HG03521 (cell line): Measurements from ENCODE around the gene PSMD11.

Experiments
- ATAC-seq: cut with Tn5 transposase; IDR thresholded peaks from one replicate; pipeline ENCODE4 v1.9.1; 2021; ENCODE audit warnings: mild to moderate bottlenecking, moderate library complexity; ENCODE audit not compliant: unreplicated experiment

The PSMD11 gene

DNA sequence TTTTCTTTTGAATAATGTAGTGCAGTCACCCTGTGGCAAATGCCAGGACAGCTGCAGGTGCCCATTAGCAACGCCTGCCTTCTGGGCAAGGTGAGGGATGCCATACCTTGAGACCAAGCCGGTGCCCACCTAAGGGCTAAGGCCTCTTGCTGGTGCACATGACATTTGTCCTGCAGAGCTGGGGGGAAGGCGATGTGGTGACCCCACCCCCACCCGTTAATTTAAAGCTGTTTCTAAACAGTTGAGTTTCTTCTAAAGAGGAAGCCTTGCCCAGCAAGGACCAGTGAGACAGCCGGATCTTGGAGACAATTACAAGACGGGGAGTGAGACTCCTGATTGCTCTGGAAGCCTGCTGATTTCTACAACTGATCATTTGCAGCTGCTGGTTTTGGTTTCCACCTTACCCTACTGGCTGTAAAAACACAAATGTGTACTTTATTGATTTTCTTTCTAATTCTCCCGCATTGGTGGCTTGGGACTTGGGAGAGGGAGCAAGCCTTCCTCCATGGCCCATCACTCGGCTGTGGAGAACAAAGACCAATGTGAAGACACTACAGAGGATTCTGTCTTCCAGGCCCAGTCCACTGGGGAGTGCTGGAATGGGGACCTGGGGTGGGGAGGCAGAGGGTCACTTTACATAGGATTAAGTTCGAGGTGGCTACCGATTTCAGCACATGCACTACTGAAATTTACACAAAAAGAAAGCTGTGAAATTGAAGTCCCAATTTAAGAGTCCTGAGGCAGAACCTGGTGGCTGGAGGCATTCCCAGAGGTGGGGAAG, 45.2 kb downstream of the PSMD11 start:
- no peak for ATAC-seq

DNA sequence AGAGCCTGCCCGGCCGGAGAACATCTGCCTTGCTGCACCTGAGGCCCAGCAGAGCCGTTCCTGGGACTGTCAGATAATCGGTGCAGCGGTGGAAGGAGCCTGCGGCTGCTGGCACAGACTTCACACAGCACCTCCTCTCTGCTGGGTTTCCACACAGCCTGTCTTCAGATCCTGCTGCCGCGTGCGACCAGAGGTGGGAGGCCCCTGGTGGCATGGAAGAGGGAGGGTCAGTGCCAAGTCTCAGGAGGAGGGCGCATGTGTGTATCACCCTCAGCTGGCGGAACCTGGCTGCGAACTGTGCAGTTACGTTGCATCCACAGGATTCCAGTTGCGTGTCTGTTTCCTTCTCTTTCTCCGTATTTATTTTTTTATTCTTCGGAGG, 45.8 kb downstream of the PSMD11 start:
- no peak for ATAC-seq

DNA sequence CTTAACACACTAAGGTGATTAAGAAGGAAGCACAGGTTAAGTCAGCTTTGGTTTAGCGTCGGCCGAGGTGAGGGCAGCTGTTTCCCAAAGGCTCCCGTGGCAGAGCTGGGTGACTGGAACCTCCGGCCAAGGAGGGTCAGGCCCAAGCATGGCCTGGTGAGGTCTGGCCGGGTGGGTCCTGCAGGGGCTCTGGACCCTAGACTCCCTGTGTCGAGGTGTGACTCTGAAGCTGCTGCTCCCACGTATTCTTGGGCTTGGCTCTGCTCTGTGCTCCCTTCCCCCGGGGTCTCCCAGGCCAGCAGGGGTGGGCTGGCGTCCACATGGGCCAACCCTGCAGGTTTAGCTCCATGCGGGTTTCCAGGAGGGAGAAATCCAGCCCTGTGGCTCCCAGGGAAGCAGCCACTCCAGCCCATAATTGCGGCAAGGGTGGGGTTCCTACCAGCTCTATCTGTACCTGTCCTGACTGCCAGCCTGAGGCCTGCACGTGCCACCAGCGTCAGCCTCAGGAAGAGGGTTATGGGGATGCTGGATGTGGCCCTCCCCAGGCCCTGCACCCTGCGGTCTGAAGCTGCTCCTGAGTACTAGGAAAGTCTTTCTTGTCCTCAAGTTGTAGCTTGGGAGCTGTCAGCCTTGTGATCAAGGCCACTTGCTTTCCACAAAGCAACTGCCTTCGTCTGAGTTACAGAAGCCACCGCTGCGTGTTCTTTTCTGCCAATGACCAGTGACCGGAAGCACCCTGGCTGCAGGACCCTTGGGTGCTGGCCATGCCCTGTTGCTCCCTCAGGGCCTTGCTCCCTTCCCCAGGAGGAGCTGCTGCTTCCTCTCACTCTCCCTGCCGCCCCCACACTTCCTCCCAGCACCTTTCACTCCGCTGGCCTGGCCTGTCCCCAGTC, 47.3 kb downstream of the PSMD11 start:
- no peak for ATAC-seq

DNA sequence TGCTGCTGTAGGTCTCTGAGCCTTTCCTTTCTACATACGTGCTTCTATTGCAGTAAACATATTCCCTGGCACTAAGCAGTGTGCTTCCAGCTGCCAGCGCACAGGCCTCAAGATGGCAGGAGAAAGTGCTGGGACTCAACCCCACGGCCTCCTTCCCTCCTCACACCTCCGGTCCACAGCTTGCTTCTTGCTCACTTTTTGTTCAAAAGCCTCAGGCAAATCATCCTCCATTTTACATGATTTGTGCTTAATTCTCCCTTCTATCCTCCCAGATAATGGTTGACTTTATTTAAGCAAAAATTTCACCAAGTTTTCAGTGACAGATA, 47.9 kb downstream of the PSMD11 start:
- no peak for ATAC-seq

DNA sequence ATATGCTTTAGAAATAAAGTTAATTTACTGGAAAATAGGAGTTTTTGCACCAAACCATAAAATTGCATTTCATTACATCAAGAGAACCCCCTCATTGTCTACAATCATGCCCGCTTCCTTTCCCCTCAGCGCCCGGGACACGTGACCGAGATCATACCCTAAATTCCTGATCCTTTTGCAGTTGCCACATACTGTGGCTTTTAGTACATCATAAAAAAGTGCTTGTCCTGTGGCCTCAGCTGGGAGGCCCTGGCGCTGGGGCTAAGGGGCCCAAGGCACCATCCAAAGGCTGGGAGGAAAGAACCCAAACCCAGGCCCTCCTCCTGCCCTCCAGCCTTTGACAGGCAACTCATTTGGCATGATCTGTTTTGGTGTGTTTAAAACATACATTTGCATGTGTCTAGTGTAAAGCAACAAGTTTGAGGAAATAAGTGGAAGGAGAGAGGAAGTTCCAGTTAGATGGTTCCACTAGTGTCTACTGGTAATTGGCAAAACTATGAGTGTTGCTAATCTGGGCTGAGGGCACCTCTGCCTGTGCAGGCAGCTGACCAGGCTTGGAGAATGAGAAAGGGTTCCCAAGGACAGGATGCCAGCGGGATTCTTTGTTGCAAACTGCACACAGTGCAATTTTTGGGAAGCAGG, 48.5 kb downstream of the PSMD11 start:
- ATAC-seq, result no peak

DNA sequence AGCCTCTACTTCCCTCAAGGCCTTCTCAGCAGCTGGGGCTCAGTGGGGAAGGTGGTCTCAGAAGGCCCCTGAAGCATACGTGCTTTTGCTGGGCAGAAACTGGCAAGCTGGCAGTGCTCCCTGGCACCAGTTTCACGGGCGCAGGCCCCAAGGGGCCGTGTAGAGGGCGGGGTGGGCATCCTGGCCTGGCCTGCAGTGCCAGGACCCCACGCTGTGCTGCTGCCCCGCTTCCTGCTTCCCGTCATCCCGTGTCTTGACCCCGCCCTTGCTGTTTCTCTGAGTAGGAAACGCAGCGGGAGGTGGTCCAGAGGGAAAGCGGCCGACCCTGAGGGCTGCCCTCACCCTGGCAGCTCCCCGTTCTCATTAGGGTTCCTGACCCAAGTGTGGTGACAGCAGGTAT, 49.3 kb downstream of the PSMD11 start:
- no peak for ATAC-seq

DNA sequence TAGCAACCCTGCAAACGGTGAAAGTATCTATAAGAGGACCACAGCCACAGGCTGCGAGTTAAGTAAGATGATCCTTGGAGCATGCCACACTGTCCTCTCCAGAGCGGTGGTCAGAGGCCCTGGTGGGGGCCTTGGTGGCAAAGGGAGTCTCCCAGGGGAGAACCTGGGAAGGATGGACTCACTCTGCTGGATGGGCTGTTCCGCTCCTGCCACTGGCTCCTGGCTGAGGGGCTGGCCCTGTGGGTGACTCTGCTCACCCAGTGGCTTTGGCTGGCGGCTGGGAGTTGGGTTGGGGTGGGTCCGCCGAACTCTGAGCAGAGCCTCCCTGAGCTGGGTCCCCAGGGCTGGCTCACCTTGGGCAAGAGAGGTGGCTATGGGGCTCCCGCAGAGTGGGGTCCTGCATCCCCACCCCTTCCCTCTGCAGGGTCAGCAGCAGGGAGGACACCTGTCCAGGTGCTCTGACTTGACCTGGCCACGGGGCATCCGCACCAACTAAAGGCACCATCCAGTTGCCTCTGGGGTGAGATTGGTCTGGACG, 49.7 kb downstream of the PSMD11 start:
- ATAC-seq, result no peak

DNA sequence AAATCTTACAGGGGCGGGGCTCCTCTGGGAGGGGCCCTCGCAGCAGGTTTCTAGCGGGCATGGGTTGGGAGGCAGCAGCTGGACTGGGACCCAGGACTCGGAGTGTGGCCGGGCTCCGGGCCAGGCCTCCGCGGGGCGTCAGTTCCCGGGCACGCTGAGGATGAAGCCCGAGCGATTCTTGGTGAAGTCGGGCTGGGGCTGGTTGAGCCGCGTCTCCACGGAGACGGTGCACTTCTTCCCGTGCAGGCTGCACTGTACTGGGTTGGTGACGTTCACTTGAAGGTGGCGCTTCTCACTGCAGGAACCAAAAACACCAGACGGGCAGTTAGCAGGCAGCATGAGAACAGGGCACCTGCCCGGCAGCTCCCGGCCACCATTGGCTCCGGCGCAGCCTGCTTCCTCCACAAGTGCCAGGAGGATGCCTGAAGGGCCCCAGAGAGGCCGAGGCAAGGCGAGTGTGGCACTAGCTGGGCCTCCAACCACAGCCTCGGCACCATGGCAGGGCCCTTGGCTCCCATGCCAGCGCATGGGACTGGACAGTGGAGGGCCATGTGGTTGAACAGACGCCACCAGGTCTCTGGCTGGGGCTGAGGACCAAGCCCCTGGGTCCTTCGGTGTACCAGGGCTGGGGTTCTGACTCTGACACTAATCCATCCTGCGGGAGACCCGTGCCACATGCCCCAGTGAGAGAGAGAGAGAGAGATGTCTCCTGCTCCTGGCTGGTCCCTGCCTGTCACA, 50.5 kb downstream of the PSMD11 start:
- no peak for ATAC-seq

DNA sequence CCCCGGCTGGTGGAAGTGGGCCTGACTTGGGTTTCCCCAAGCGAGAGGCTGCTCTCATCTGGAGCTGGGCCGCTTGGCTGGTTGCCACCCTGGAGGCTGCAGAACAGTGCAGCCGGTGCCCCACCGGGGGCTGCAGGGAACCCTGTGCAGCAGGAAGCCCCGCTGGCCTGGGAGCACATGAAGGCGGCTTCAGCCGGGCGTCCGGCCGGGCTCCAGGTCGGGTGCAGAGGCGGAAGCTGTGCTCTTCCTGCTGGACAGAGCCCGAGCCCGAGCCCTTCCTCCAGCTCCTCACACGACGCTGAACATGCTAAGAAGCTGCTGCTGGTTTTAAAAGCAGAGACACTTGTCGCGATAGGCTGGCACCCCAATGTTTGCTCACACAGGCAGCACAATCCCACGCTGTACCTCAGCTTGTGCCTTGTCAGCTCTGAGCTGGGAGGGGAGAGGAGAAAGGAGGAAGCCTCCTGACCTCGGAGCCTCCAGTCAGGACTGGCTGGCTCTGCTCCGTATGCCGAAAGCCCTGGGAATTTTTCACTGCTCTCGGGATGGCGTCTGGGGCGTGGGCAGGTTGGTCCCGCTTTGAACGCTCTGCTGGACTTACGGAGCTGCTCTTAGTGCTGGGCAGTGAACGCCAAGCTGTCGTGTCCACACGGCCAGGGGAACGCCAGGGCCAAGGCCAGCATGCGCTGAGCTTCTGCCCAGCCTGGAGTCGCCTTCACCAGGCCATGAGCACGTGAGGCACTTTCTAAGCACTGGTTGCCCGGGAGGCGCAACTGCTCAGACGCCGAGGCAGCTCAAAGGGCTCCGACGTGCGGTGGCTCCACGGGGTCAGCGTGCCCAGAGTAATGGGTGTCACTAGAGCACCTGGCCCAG, 51.3 kb downstream of the PSMD11 start:
- ATAC-seq, result no peak

DNA sequence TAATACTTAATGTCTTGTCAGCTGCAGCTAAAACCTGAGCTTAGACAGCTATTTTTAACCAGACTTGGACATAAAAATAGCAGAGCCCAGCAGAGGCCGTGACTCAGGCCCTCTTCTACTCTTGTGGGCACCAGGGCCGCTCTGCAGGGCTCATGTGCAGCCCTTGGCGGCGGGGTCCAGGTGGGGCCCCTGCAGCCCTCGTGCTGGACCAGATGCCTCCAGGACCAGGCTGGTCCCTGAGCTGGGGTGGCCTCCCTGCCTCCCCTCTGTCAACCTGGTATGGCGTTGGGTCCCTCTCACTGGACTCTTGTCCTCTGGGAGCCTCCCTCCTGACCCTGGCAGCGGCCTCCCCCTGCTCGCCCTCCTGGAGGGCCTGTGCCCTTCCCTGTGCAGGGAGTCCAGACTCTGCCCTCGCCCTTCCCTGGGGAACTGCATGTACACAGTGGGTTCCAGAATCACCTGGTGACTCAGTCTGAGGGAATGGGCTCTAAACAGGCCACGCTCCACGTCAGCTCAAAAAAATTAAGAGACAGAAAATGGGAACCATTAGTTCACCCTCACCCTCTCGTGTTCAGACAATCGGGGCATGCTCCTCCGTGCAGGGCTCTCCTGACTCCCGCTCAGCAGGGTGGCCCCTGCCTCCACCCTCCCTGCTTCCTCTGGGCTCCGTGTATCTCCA, 52.2 kb downstream of the PSMD11 start:
- ATAC-seq, result no peak

DNA sequence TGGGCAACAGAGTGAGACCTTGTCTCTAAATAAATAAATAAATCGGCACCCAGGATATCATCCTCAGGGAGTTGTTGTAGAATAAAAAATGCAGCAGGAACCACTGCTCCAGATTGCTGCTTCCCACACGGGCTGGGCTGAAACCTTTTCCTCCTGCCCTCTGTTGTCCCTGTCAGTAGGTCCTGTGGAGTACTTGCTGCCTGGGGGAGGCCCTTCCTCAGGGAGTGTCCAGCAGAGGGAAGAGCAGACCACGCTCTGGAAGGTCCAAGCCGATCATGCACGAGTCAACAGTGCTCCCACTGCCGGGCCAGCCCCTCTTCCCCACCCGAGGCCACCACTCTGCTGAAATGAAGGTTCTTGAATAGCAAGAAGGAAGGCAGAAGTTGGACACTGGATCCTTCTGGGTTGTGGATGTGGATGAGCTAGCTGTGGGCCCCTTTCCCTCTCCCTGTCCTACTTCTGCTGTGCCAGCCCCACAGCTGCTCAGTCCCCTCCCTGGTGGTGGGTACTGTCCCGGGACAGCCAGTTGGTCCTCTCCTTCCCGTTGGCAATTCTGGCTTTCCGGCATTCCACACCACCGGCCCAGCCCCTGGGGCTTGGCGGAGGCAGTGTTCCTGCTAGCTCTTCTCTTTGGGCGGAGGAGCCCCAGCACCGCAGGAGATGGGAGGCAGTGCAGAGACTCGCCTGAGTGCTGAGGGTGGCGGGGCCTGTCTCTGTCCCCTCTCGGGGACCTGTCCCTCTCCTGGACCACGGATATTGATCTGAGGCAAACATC, 53.3 kb downstream of the PSMD11 start:
- ATAC-seq, result no peak

DNA sequence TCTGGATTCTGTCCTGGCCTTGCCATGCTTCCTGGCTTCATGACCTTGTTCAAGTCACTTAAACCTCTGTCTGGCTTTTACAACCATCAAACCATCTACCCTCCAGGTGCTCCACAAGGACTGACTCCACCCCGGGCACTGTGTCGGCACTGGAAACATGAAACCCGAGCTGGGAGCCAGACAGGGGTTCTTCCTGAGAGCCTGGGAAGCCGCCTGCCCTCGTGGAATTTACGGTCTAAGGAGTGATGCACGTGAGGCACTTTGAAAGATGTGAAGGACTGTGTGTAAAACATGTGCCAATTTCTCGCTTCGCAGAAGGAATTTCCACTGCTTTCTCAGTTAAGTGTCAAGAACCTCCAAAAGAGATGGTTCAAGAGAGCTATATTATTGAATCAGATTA, 54.1 kb downstream of the PSMD11 start:
- ATAC-seq, result no peak

DNA sequence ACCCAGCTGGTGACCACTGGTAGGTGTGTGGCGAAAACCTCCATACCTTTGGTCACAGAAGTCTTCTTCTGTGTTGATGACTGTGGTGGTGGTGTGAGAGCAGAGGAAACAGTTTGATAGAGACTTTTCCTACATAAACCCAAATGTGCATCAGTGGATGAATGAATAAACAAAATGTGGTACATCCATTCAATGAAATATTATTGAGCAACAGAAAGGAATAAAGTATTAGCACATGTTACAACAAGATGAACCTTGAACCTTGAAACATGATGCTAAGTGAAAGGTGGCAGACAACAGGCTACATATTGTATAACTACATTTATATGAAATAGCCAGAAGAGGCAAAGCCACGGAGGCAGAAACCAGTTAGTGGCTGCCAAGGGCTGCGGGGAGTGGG, 57.7 kb downstream of the PSMD11 start:
- ATAC-seq, result no peak

DNA sequence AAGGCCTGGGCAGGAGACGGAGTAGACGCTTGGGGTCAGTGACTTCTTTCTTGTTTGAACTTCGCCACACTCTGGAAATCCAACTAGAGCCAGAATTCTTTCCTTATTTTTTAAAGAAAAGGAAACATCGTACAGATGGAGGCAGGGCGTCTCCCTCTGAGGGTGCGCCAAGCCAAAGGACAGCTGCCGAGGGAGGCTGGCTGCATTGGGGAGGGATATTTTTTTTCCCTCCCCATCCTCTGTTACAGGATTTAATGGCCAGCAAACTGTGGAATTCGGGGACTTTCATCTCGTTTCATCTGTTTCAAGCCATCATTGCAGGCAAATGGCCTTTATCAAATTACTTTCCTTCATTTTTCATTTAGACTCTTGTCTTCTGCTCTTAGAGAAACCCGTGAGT, 58.4 kb downstream of the PSMD11 start:
- ATAC-seq, result no peak

DNA sequence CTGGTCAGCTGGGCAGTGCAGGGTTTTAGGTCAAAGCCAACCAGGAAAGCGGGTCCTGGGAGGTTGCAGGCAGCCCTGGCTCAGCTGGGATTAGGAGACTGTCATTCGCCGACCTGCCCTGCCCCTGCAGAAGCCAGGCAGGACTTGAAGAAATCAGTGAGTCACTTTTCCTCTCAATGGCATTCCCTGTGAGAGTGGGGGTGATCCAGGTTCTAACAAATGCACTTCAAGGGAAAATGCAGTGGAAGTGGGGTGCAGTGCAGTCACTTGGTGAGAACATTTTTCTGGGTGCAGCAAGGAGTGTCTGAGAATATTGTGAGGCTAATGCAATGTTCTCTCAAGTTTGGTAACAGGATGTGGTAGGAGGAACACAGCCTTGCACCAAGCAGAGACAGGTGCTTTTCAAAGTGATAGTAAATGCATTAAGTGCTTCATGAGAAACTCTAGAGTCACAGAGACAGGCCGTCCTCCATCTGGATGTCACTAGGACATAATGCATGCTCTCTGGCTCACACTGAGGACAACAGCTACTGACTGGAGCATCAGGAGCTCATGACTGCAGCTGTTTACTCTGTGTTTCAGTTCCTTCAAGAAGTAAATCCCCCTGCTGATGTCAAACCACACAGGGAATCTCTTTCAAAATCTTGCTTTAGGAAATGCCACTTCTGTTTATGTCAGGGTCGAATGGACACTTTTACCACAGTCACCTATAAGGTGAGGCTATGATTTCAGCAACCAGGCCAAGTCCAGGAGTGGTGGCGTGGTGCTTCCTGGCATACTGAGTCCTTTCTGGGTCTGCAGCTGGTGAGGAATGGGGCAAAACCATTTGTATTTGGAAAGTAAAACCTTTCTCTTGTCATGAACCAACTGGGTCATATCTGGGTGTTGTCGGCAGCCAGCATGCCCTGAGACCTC, 59.2 kb downstream of the PSMD11 start:
- peak; percentile 80 for ATAC-seq

DNA sequence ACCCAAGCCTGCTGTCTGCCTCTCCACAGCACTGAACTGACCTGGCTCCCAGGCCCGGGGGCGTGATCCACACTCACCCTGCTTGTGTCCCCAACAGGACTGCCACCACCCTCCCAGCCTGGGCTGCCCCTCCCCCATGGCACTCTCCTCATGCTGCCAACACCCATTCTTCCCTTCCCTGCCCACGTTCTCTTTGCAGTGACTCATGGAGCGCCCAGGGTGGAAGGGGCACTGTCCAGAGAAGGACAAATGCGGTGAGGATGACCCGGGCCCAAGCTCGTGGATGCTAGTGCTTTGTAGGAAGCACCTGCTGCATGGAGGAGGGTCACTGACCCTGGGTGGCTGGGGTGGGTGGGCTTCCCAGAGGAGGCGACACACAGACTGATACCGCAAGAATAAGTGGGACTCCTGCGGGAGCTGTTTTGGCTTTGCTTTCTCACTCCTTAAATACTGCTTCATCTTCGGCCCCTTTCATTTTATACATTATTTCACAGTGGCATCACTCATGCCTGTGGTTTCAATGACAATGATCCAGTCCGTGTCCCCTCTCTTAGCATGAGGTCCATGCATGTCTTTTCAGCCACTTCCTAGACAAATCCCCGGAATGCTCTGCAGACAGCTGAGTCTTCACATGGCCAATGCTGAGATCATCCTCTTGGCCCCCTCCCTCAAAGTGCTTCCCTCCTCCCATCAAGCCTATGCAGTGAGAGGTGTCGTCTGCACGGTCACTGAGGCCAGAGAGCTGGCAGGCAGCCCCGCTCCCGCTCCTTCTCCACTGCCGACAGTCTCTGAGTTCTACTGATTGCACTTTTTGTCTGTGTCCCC, 60.1 kb downstream of the PSMD11 start:
- ATAC-seq, result no peak

DNA sequence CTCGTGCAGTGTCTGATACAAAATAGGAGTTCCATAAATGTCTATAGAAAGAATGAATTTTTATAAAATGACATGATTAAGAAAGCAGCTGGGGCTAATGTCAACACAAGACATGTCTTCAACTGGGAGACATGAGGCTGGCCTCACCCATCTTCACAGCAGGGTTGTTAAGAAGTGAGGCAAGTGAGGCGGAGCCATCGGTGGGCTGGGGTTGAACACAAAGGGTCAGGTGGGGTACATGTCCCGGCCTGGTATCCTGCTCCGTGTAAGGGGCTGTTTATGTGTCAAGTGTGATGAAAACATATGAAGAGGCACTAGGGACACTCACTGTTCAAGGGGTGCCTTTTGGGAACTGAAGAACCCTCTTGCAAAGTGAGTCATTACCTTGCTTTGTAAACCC, 64.6 kb downstream of the PSMD11 start:
- ATAC-seq, result no peak
